Neuronal stem cell (in vitro differentiated cells): ENCODE measurements around the gene FBH1. TPM values are rescaled to one million over a fixed set of nuclear protein-coding genes. Genes with fewer than 3 reads are reported as not detected.

Experiments
- DNase-seq: peaks from one replicate; pipeline ENCODE4 v3.0.0-alpha.2; 2013; ENCODE audit warnings: low spot score
- H2AFZ ChIP-seq: one replicate; pipeline ENCODE4 v1.6.1; 2013; ENCODE audit warnings: mild to moderate bottlenecking, low read length, inconsistent platforms
- H2AK5ac ChIP-seq: 2 replicates; pipeline ENCODE4 v1.6.1; 2013; ENCODE audit warnings: low read depth, mild to moderate bottlenecking, inconsistent platforms, low read length, moderate library complexity, mixed read lengths
- H2BK120ac ChIP-seq: 2 replicates; pipeline ENCODE4 v1.6.1; 2013; ENCODE audit warnings: low read depth, mild to moderate bottlenecking, inconsistent platforms, low read length, moderate library complexity, mixed read lengths
- H2BK12ac ChIP-seq: one replicate; pipeline ENCODE4 v1.6.1; 2013; ENCODE audit warnings: low read length, inconsistent platforms
- H2BK15ac ChIP-seq: 2 replicates; pipeline ENCODE4 v1.6.1; 2013; ENCODE audit warnings: mild to moderate bottlenecking, low read length, inconsistent platforms, mixed read lengths
- H2BK5ac ChIP-seq: one replicate; pipeline ENCODE4 v1.6.1; 2013; ENCODE audit warnings: inconsistent platforms, mild to moderate bottlenecking, low read length, moderate library complexity
- H3K14ac ChIP-seq: one replicate; pipeline ENCODE4 v1.6.1; 2013; ENCODE audit warnings: low read length, inconsistent platforms
- H3K18ac ChIP-seq: 2 replicates; pipeline ENCODE4 v1.6.1; 2013; ENCODE audit warnings: low read length, inconsistent platforms
- H3K23ac ChIP-seq: 2 replicates; pipeline ENCODE4 v1.6.1; 2013; ENCODE audit warnings: low read depth, mild to moderate bottlenecking, mixed read lengths, low read length, inconsistent platforms; ENCODE audit not compliant: poor library complexity
- H3K27ac ChIP-seq: replicated peaks from 3 replicates; pipeline ENCODE4 v1.5.1; 2013; ENCODE audit warnings: low read length, inconsistent platforms
- H3K27me3 ChIP-seq, 3 experiments: 2 replicates each; pipeline ENCODE4 v1.6.1; 2013; ENCODE audit warnings: low read length in 3 of 3, mild to moderate bottlenecking in 2 of 3, inconsistent platforms in 1 of 3, low read depth in 1 of 3, mixed read lengths in 1 of 3, moderate library complexity in 1 of 3; ENCODE audit not compliant: control insufficient read depth in 3 of 3, insufficient read depth in 3 of 3
- H3K36me3 ChIP-seq, 2 donors: replicated peaks in 1 of 2; 2 replicates each; pipeline ENCODE4 v1.6.1; 2013; ENCODE audit warnings: low read length in 2 of 2; ENCODE audit not compliant: control insufficient read depth in 2 of 2, insufficient read depth in 2 of 2
- H3K4ac ChIP-seq: 2 replicates; pipeline ENCODE4 v1.6.1; 2013; ENCODE audit warnings: inconsistent platforms, mild to moderate bottlenecking, low read length, moderate library complexity
- H3K4me1 ChIP-seq, 2 donors: 1 replicate in 1 of 2; 2 replicates in 1 of 2; pipeline ENCODE4 v1.6.1; 2013; ENCODE audit warnings: low read length in 2 of 2, low read depth in 1 of 2; ENCODE audit not compliant: control insufficient read depth in 2 of 2, insufficient read depth in 1 of 2
- H3K4me2 ChIP-seq: one replicate; pipeline ENCODE4 v1.6.1; 2013; ENCODE audit warnings: mild to moderate bottlenecking, low read length, inconsistent platforms; ENCODE audit not compliant: insufficient read depth, poor library complexity, severe bottlenecking
- H3K4me3 ChIP-seq, 2 donors: 2 replicates each; pipeline ENCODE4 v1.5.1; 2013; ENCODE audit warnings: low read length in 2 of 2, mild to moderate bottlenecking in 2 of 2, inconsistent platforms in 1 of 2, moderate library complexity in 1 of 2
- H3K79me1 ChIP-seq: one replicate; pipeline ENCODE4 v1.6.1; 2013; ENCODE audit warnings: low read depth, mild to moderate bottlenecking, inconsistent platforms, low read length, moderate library complexity
- H3K9ac ChIP-seq: one replicate; pipeline ENCODE4 v1.6.1; 2013; ENCODE audit warnings: mild to moderate bottlenecking, low read depth, low read length, inconsistent platforms; ENCODE audit not compliant: poor library complexity
- H3K9me3 ChIP-seq, 2 donors: replicated peaks in 1 of 2; 2 replicates each; pipeline versions ENCODE3 to v1.6.1; 2013; ENCODE audit warnings: low read length in 2 of 2, mild to moderate bottlenecking in 2 of 2, inconsistent platforms in 1 of 2, low read depth in 1 of 2, mixed read lengths in 1 of 2, moderate library complexity in 1 of 2; ENCODE audit not compliant: control insufficient read depth in 2 of 2, insufficient read depth in 1 of 2
- H4K8ac ChIP-seq: one replicate; pipeline ENCODE4 v1.6.1; 2013; ENCODE audit warnings: low read depth, mild to moderate bottlenecking, inconsistent platforms, low read length, moderate library complexity
- H4K91ac ChIP-seq: one replicate; pipeline ENCODE4 v1.6.1; 2013; ENCODE audit warnings: low read length, low read depth, mild to moderate bottlenecking, inconsistent platforms; ENCODE audit not compliant: poor library complexity
- WGBS, 2 donors: extraction: QIAGEN DNeasy Blood & Tissue Kit; methylation state at CpG; one replicate each; pipeline ENCODE4 v1.1.7; 2013; ENCODE audit warnings: missing lambda C conversion rate in 2 of 2, mixed read lengths in 1 of 2; ENCODE audit not compliant: insufficient read length in 2 of 2, insufficient replicate concordance in 1 of 2; ENCODE audit errors: extremely low coverage in 2 of 2; 5-methylcytosine and 5-hydroxymethylcytosine counted together
- polyA plus RNA-seq, 2 experiments: library from polyadenylated mRNA; stranded (reverse); fragments of 200-250 nt; gene quantifications; one replicate each; pipeline ENCODE4 v1.2.3, GENCODE V29; 2013

FBH1 gene
- 23.7 TPM for polyA plus RNA-seq (2013, experiment 1 of 2)
- polyA plus RNA-seq (2013, experiment 2 of 2): 24.3 TPM

DNA sequence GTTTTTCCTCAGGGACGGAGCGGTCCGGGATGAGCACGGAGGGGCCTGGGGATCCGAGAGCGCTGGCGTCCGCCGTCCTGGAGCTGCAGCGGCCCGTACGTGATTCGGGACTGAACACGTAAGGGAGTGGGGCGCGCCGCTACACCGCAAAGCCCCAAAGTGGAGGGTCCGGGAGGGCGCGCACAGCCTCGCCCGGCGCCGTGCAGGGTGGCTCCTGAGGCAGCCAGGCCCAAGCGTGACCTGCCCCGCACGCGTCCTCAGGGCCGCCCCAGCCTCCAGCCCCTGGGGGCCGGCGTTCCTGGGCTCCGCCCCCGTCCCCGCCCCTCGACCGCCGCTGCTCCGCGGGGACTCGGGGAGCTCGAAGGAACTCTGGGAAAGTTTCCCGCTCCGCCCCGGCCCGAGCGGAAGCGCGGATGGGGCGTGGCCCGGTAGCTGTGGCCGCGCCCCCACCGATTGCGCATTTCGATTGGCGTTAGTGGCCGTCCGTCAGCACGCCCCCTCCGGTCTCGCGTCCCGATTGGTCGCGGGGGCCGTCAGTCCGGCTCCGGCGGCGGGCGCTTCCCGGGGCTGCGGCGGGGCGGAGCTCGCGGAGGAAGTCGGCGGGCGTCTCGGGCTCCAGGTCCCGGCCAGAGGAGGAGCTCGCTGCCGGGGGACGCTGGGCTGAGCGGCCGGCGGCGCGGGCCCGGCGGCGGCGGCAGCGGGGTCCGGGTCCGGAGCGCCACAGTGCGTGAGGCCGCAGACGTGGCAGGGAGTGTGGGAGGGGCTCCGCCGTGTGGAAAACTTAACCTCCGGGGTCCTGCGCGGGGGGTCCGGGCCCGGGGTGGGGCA is at the start of gene FBH1, which contains the start of gene ANKRD16:
Gene FBH1, plus strand, starts transcription at position 620 of the 828 bp plus-strand sequence. Its CDS starts 103 bp downstream, at position 723.
Gene ANKRD16, minus strand, starts transcription at position 270 of the 828 bp plus-strand sequence. CDS start 539 bp downstream, outside the sequence.
- Histone ChIP-seq H2BK12ac (no peak within 1 kb of the TSS), H2BK15ac (peak within 1 kb of the TSS; percentile 42), H4K8ac (peak within 1 kb of the TSS; percentile 26), H3K9me3 (no peaks in the 10 kb centered on the region), H3K4me2 (peak within 1 kb of the TSS; percentile 96), H2BK120ac (no peak within 1 kb of the TSS), H3K4ac (peak within 1 kb of the TSS; percentile 31), H2AFZ (peak within 1 kb of the TSS; percentile 98), H3K4me3 (peak within 1 kb of the TSS; percentile 92 to 97), H3K79me1 (peaks cover 6% of the 10 kb centered on the region), H3K36me3 (peaks cover 10 to 64% of the 10 kb centered on the region in 2 donors), H3K9ac (peak within 1 kb of the TSS; percentile 98), H3K23ac (peak within 1 kb of the TSS; percentile 98), H3K4me1 (peaks cover 8 to 11% of the 10 kb centered on the region in 2 donors), H3K27ac (peak within 1 kb of the TSS; percentile 54), H3K14ac (peak within 1 kb of the TSS; percentile 97), H4K91ac (peak within 1 kb of the TSS; percentile 87), H3K27me3 (no peaks in the 10 kb centered on the region), H3K18ac (peak within 1 kb of the TSS; percentile 96), H2AK5ac (peak within 1 kb of the TSS; percentile 57), H2BK5ac (peak within 1 kb of the TSS; percentile 49)
- DNase-seq: peak; percentile 99
- no CpG with 5 or more reads among the region's 109 CpGs for WGBS, 2 donors

DNA sequence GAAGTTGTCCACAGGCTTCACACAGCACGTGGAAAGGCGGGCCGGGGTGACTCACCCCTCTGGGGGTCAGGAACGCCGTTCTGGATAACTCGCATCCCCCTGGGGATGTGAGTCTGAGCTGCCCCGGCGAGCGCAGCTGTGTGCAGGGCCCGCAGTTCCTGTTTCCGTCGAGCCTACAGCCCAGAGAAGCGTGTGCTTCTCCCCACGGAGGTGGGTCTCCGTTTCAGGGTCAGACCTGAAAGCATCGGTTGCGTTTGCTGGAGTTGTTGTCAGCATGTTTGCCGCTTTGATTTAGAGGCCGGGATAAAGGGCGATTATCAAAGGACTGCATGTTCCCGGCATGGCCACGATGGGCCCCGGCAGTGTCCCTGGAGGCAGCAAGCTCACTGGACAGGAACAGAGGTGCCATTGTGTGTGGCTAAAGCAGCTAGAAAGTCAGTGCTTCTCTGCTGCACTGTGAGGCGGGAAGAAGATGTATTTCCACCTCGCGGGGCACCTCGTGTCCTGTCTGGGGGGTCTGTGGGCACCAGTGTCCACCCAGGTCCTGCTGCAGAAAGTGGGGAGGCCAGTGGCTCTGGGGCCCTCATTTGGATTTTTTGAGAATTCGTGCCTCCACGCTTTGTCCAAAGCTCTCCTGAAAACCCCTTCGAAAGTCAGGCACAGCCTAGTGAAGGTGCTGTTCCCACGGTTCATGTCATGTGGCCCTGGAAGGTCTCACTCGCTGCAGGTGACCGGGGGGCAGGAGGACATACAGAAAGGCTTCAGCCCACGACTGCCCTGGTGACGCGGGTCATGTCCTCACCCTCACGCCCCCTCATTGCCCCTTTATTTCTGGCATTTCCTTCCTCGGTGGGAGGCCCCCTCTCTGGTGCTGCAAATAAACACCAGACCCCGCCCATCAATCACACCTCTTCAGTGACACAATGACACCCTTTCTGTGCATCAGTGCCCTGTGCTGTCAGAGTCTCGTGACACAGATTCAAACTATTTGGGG is 49.4 kb upstream of the FBH1 start:
- Histone ChIP-seq H2BK120ac (peak overlapping the region; percentile 65), H3K27ac (peak overlapping the region; percentile 22), H3K36me3 (peaks cover 0 to 2% of the 10 kb centered on the region in 2 donors), H3K4ac (peak overlapping the region; percentile 26), H3K9me3 (no peaks in the 10 kb centered on the region), H3K18ac (peak overlapping the region; percentile 95), H3K4me3 (no peak overlapping the region), H3K79me1 (peaks cover 4% of the 10 kb centered on the region), H3K27me3 (peaks cover 0 to 2% (median 0%) of the 10 kb centered on the region in 3 experiments), H3K23ac (no peak overlapping the region), H2AK5ac (peak overlapping the region; percentile 20), H4K8ac (peak overlapping the region; percentile 98), H3K4me2 (no peak overlapping the region), H3K9ac (no peak overlapping the region), H2BK15ac (peak overlapping the region; percentile 96), H2AFZ (peak overlapping the region; percentile 81), H3K14ac (no peak overlapping the region), H2BK12ac (peak overlapping the region; percentile 8), H2BK5ac (no peak overlapping the region), H3K4me1 (peaks cover 4 to 9% of the 10 kb centered on the region in 2 donors), H4K91ac (no peak overlapping the region)
- no CpG with 5 or more reads among the region's 40 CpGs for WGBS, 2 donors
- no peak for DNase-seq

DNA sequence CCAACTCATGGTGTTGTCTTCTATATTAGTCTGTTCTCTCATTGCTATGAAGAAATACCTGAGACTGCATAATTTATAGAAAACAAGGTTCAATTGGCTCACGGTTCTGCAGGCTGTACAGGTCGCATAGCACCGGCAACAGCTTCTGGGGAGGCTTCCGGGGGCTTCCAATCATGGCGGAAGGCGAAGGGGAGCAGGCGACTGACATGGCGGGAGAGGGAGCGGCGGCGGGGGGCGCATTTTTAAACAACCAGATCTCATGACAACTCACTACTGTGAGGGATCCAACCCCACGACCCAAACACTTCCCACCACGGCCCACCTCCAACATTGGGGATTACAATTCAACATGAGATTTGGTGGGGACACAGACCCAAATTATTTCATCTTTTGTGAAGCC is 48.1 kb upstream of the FBH1 start:
- Histone ChIP-seq H3K79me1 (peaks cover 4% of the 10 kb centered on the region), H3K4me1 (peaks cover 4 to 9% of the 10 kb centered on the region in 2 donors), H3K18ac (no peak overlapping the region), H2BK5ac (no peak overlapping the region), H2BK12ac (no peak overlapping the region), H2BK120ac (no peak overlapping the region), H3K4me3 (no peak overlapping the region), H4K8ac (no peak overlapping the region), H3K36me3 (peaks cover 0 to 2% of the 10 kb centered on the region in 2 donors), H2AK5ac (no peak overlapping the region), H2AFZ (no peak overlapping the region), H3K14ac (no peak overlapping the region), H3K23ac (no peak overlapping the region), H3K4me2 (no peak overlapping the region), H2BK15ac (no peak overlapping the region), H3K27me3 (peaks cover 0 to 2% (median 0%) of the 10 kb centered on the region in 3 experiments), H4K91ac (no peak overlapping the region), H3K9ac (no peak overlapping the region), H3K9me3 (no peaks in the 10 kb centered on the region), H3K4ac (no peak overlapping the region), H3K27ac (no peak overlapping the region)
- DNase-seq: no peak
- no CpG with 5 or more reads among the region's 14 CpGs for WGBS, 2 donors
